HG02970 (cell line): ENCODE measurements around the gene TMED8.
A peak's percentile ranks its signal among the peaks of the same experiment; 100 is the strongest.
"Not testable (repeated sequence)": the region's sequence is repeated elsewhere in the genome, so short reads cannot be mapped to it uniquely, and the experiment has no call there.

Experiments used
- ATAC-seq: cut with Tn5 transposase; IDR thresholded peaks from one replicate; pipeline ENCODE4 v1.9.1; 2021; ENCODE audit warnings: mild to moderate bottlenecking, moderate library complexity, moderate number of reproducible peaks; ENCODE audit not compliant: unreplicated experiment, low FRiP score

The TMED8 gene, protein sequence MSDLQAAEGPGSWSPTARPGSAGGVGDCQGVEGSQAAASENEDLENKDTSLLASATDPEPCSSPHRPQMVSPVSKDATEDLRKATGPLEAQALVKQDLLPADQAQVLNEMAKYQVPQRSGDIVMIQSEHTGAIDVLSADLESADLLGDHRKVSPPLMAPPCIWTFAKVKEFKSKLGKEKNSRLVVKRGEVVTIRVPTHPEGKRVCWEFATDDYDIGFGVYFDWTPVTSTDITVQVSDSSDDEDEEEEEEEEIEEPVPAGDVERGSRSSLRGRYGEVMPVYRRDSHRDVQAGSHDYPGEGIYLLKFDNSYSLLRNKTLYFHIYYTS

DNA sequence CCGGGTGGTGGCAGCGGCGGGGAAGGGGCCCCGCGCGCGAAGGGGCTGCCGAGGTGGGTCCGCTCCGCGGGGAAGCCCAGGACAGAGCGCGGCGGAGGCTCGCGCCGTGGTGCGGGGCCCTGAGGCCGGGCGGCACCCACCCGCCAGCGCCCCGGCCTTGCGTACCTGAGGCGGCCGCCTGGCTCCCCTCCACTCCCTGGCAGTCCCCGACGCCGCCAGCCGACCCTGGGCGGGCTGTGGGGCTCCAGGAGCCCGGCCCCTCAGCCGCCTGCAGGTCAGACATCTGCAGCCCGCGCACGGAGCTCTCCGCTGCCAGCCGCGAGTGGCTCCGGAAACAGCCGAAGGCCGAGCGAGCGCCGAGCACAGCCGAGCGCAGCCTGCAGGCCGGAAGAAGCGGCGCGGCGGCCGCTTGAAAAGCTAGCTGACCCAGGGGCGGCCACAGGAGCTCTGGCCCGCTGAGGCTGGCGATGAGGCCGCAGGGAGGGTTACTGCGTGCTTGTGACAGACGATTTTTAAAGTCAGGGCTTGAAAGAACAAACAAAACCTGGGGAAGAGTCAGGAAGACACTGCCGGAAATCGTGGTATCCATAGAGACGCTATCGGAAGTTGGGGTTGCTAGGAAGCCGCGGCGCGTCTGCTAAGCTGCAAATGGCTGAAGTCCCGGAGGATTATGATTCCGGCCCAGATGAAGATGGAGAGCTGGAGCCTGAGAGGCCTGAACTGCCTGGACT lies at the start of gene TMED8, which contains the start of gene SAMD15:
TSS of gene TMED8 (minus strand) at position 324 of the 731 bp plus-strand sequence. CDS start at position 283, 41 bp downstream.
TSS of gene SAMD15 (plus strand) at position 609 of the 731 bp plus-strand sequence. CDS start at position 649, 40 bp downstream.
- ATAC-seq, result peak; percentile 87

GRCh38 chr14:77426396-77426795 lies 49.5 kb upstream of the TMED8 start:
- no peak for ATAC-seq

- no peak for ATAC-seq
Observed at GRCh38 chr14:77424862-77425261, 48.0 kb upstream of the TMED8 start.

- ATAC-seq, result no peak
Observed at GRCh38 chr14:77423423-77423822, 46.5 kb upstream of the TMED8 start, which contains the start of gene NOXRED1. TSS of gene NOXRED1 (minus strand) at chr14:77423523. CDS start at chr14:77422889, 634 bp downstream.

DNA sequence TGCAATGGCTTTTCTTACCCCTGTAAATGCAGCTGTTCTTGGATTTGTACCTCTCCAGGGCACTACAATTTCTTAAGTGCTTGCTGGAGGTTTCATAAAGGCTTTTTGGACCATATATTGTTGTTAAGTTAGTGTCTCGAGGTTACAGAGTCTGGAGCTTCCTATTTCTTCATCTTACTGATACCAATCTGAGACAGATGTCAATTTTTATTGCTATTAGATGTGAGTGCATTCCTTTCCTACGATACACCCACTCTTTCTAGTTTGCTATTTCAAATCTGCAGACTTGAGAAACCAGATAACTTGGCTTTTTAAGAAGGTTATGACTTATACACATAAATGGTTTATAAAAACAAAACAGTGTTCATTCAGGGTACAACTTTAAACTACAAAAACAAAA lies 44.3 kb upstream of the TMED8 start:
- no peak for ATAC-seq

- ATAC-seq, result no peak
Observed at GRCh38 chr14:77416836-77417235, 39.9 kb upstream of the TMED8 start.

- not testable (repeated sequence) for ATAC-seq
Observed at GRCh38 chr14:77416098-77416497, 39.2 kb upstream of the TMED8 start.

DNA sequence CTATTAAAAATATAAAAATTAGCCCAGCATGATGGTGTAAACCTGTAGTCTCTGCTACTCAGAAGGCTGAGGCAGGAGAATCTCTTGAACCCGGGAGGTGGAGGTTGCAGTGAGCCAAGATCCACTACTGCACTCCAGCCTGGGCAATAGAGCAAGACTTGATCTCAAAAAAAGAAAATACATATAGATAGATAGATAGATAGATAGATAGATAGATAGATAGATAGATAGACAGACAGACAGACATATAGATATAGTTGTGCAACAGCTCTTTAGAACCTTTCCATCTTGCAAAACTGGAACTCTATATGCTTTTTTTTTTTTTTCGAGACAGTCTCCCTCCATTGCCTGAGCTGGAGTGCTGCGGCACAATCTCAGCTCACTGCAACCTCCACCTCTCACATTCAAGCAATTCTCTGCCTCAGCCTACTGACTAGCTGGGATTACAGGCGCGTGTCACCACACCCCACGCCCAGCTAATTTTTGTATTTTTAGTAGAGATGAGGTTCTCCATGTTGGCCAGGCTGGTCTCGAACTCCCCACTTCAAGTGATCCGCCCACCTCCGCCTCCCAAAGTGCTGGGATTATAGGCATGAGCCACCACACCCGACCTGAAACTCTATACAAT lies 38.6 kb upstream of the TMED8 start:
- ATAC-seq, result not testable (repeated sequence)

DNA sequence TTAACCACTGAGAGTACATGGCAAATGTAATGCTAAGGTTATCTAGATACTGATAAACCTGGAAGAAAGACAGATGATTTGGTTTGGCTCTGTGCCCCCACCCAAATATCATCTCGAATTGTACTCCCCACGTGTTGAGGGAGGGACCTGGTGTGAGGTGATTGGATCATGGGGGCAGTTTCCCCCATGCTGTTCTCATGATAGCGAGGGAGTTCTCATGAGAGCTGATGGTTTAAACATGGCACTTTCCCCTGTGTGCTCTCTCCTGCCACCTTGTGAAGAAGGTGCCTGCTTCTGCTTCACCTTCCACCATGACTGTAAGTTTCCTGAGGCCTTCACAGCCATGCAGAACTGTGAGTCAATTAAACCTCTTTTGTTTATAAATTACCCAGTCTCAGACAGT lies 32.2 kb upstream of the TMED8 start:
- ATAC-seq, result no peak

DNA sequence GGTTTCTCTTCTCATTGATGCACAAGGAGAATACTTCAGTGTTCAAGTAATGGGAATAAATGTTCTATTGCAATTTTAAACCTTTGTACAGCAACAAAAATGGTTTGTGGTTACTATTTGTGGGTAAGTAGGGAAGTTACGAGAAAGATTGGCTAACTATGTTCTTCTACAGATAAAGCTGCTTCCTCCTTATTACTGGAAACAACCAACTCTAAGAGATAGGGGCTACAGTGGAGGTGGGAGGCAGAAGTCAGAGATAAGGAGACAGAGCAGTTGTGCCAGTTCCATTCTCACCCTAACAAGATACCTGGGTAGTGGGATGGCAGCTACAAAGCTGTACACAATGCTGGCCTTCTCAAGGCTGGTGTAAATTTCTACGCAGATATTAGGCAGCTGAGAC lies 30.3 kb upstream of the TMED8 start:
- ATAC-seq, result no peak

DNA sequence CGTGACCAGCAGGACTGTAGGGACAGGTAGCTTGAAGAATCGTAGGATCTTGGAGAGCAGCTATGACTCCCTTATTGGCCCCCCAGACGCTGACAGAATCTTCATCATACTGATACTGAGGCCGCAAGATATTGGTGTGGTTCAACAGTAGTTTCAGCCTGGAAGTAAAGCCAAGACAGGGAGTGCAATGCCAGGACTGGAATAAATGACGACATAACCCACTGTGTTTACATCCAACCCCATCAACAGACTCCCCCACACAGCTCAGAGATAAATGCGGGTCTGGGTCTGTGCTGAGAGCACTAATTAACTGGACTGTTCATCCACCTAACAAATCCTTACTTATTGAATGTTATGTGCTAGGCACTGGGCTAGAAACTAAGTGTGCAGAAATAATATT lies 29.8 kb upstream of the TMED8 start:
- no peak for ATAC-seq

- ATAC-seq, result no peak
Observed at GRCh38 chr14:77406086-77406485, 29.2 kb upstream of the TMED8 start.

DNA sequence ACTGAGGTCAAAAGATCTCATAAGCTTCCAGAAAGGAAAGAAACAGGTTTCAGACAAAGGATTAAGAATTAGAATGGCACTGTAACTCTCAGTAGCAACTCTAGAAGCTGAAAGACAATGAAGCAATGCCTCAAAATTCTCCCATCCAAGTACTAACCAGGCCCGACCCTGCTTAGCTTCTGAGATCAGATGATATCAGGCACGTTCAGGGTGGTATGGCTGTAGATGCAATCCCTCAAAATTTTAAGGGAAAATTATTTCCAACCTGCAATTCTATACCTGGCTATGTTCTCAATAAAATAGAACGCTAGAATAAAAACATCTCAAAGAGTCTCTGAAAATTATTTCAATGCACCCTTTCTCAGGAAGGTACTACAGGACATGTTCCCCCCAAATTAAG lies 26.9 kb upstream of the TMED8 start:
- ATAC-seq, result no peak

GRCh38 chr14:77400216-77400615 lies 23.3 kb upstream of the TMED8 start:
- no peak for ATAC-seq

DNA sequence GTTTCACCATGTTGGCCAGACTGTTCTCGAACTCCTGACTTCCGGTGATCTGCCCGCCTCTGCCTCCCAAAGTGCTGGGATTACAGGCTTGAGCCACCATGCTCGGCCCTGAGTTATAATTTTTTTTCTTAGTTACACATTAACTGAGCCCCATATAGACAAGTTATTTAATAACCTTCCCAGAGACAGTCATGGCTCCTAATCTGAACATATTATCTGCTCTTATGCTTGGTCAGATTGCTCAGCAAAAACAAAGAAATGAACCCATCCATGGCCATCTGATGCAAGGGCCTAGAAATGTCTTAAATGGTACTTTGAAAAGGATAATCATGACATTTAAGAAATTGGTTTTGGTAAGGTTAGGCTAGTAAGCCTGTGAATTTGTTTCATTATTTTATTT lies 13.3 kb upstream of the TMED8 start:
- no peak for ATAC-seq

- ATAC-seq, result no peak
Observed at GRCh38 chr14:77378701-77379100, 1.8 kb upstream of the TMED8 start.

DNA sequence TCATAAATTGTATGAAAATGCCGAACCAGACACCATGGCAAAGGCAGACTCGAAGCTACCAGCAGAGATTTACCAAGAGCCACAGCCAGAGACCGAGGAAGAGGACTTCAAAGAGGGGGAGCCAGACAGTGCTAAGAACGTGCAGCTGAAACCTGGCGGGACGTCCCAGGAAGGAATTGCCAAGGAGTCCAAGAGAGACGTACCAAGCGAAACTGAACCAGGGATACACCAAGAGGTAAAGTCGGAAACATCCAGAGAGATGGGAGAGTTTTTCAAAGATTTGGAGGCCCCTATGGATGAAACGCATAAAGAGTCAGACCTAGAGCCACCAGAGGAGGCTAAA lies 579 bp upstream of the TMED8 start:
- ATAC-seq, result no peak

- ATAC-seq, result peak; percentile 8
Observed at GRCh38 chr14:77375973-77376770, 722 bp downstream of the TMED8 start.

GRCh38 chr14:77375164-77375950 lies 1.5 kb downstream of the TMED8 start:
- no peak for ATAC-seq
